ENCODE data around the gene ITGA6.

DNA sequence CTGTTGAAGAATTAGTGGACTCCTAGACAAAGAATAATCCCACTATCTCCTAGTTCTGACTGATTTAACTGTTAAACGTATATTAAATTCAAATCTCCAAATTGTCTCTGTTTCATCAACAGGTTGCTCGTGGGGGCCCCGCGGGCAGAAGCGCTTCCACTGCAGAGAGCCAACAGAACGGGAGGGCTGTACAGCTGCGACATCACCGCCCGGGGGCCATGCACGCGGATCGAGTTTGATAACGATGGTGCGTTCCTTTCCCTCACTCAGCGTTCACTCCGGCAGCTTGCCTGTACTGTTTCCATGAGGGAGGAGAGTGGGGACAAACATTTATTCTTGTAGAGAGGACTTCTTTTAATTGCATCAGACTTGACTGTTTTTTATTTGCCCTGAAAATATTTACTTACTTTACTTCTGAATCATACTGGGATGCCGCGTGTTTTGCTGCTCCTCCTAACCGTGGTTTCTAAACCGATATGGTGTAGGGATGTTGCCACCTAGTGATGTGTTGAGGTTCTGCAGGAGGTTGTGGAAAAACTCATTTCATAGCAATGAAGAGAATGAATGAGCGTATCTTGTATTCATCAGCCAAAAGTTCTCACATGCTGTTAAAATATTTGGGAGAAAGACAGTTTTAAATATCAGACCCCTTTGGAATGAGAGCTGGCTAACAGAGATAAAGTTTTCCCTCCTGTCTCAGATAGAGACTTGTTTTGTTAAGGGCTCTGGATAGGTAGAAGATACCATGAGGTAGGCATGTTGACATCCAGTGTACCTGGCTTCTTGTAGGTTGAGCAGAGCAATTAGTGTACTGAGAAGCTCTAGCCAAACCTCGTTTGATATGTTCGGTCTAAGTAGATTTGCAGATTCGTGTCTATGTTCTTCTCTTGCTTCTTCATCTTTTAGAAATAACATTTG lies 38.3 kb downstream of the ITGA6 start:
- TF ChIP-seq, protein P1, sequence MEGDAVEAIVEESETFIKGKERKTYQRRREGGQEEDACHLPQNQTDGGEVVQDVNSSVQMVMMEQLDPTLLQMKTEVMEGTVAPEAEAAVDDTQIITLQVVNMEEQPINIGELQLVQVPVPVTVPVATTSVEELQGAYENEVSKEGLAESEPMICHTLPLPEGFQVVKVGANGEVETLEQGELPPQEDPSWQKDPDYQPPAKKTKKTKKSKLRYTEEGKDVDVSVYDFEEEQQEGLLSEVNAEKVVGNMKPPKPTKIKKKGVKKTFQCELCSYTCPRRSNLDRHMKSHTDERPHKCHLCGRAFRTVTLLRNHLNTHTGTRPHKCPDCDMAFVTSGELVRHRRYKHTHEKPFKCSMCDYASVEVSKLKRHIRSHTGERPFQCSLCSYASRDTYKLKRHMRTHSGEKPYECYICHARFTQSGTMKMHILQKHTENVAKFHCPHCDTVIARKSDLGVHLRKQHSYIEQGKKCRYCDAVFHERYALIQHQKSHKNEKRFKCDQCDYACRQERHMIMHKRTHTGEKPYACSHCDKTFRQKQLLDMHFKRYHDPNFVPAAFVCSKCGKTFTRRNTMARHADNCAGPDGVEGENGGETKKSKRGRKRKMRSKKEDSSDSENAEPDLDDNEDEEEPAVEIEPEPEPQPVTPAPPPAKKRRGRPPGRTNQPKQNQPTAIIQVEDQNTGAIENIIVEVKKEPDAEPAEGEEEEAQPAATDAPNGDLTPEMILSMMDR (IDR thresholded peaks at IDR 0.05): peak; percentile 70 to 98 (median 88)
- no peak for TF ChIP-seq POLR2A (IDR thresholded peaks at IDR 0.05)

Data from Peyer's patch (tissue), 4 donors.